Stimulated activated CD8-positive, alpha-beta memory T cell treated with anti-CD3 and anti-CD28 coated beads, Interleukin-7, amount 100 ng/mL, for 4 hours (primary cell): Measurements from ENCODE around the gene TIMM17A.

Experiments
- DNase-seq, 2 donors: peaks; one replicate each; pipeline ENCODE4 v3.0.0-alpha.2; 2020; ENCODE audit warnings: low read depth in 2 of 2

The TIMM17A gene

GRCh38 chr1:201955009-201955728 is at the start of gene TIMM17A:
Gene TIMM17A (plus strand): TSS chr1:201955503. CDS start chr1:201955527, 24 bp downstream.
- DNase-seq = peak; percentile 90 to 91

DNA sequence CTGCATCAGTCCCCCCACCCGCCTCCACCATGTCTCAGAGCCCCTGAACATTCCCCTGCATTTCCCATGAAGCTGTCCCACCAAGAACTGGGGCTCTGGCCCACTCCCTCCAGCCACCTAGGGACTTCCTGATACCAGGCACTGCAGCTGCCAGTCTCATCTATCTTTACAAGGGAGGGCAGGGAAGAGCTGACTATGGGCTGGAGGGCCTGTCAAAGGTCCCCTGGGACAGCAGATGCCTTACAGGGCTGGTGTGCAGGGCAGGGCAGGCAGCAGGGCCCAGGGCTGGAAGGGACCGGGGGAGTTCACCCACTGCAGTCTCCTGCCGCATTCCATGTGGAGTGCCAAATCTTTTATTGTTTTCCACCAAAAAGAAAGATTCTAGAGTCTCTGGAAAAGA is 49.0 kb upstream of the TIMM17A start:
- DNase-seq = no peak

GRCh38 chr1:201907621-201908020 is 47.7 kb upstream of the TIMM17A start:
- DNase-seq = no peak

DNA sequence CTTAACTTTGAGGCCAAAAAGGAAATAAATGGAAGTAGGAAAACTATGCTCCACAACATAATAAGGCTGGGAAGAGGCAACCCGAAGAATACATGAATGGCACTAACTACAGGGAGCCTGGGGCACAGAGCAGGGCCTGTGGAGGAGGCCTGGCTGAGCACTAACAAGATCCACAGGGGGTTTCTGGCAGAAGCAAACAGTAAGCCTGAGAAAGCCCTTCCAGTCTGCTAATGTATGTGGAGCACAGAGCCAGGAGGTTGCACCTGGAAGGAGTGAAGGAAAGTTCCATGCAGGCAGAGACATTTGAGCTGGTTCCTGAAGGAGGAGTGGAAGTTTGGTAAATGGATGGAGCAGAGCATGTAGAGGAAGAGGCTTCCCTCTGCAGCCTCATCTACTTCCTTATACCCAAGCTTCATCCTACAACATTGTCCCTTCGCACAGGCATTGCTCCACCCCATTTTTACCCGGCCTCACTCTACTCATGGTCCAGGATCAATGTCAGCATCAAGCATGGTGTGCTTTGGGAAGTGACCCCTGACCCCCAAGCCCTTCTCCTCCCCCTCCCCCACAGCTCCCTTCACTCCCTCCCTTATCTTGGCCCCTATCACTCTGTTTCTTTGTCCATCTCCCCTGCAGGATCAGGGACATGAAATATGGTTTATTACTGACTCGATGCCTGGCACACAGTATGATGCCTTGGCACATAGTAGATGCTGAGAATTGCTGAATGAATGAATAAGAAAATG is 43.3 kb upstream of the TIMM17A start:
- no peak for DNase-seq

- no peak for DNase-seq
Observed at GRCh38 chr1:201912832-201913231, 42.5 kb upstream of the TIMM17A start.

- no peak for DNase-seq
Observed at GRCh38 chr1:201914456-201915235, 40.7 kb upstream of the TIMM17A start.

DNA sequence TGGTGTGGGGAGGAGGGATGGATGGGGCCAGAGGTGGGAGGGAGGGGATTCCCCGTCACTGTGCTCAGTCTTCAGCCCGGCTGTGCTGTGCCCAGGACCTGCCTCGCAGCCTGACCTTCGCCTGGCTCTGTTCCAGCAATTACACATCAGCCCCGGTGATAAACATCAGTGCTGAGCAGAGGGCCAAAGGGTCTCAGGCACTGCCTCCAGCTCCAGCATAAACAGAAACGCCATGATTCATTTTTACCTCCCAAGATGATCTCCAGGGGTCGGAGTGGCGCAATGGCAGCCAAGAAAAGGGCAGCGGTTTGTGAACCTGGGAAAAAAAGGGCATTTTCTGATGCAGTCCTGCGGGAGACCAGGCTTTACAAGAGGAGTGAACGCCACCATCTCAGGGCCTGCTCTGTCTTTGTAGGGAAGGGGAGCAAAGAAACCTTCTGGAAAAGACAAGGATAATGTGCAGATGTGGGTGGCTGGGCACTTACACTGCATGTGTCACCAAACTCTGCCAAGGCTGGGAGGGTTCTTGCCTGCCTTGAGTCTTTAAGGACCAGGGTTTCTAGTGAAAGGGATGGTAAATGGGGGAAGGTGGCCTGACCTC is 38.6 kb upstream of the TIMM17A start:
- DNase-seq = no peak

- DNase-seq = no peak
Observed at GRCh38 chr1:201917362-201918033, 37.8 kb upstream of the TIMM17A start.

DNA sequence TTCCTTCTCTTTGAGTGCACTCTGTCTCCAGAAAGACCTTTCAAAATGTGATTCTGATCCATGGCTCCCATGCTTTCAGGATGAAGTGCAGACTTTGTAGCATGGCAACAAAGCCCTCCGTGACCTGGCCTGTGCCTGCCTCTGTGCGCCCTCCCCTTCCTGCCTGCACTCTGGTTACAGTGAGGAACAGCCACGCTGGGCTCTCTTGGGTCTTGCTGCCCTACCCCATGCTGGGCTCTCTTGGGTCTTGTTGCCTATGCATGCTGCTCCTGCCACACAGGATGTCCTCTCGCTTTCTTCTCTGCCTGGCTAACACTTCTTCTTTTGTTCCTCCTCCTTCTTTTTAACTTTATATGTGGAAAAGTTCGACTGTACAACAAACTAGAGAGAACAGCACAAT is 37.0 kb upstream of the TIMM17A start:
- no peak for DNase-seq

DNA sequence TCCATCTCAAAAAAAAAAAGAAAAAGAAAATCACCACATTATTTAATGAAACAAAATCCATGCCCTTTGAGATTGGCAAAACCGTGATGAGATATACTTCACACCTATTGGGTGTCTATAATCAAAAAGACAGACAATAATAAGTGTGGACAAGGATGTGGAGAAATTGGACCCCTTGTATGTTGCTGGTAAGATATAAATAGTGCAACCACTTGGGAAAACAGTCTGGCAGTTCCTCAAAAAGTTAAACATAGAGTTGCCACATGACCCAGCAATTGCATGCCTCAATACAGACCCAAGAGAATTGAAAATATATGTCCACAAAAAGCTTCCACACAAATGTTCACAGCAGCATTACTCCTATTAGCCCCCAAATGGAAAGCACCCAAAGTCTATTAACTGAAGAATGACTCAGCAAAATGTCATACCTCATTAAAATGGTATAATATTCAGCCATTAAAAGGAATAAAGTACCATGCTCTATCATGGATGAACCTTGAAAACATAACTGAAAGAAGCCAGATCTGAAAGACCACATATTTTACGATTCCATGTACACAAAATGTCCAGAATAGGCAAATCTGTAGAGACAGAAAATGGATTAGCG is 33.2 kb upstream of the TIMM17A start:
- no peak for DNase-seq

GRCh38 chr1:201925301-201925567 is 30.1 kb upstream of the TIMM17A start:
- DNase-seq = no peak

DNA sequence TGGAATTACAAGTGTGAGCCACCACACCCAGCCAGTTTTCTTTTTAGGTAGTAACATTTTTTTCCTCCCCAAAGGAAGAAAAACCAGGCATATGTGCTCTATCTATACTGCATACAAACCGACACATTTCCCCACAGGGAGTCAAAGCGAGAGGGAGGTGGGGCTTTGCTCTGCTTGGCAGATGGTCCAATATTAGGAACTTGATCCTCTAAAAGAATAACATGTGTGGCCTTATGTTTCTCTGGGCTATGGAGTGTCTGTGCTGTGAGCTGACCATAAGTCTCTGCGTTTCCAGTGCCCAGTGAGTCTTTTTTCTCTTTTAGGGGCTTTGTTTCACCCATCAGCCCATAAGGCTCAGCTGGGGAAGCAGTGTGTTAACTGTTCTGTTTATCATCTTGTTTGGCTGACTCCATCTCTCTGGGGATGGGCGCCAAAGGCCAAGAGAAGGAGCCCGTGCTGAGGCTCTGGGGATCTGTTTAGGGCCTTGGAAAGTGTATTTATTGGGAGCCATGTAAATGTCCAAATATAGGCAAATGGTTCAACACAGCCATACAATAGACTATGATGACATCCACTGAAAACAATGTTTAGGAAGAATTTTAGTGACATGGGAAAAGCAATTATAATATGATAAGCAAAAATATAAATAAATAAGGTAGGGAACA is 29.2 kb upstream of the TIMM17A start:
- no peak for DNase-seq

- no peak for DNase-seq
Observed at GRCh38 chr1:201928266-201928665, 27.0 kb upstream of the TIMM17A start.

DNA sequence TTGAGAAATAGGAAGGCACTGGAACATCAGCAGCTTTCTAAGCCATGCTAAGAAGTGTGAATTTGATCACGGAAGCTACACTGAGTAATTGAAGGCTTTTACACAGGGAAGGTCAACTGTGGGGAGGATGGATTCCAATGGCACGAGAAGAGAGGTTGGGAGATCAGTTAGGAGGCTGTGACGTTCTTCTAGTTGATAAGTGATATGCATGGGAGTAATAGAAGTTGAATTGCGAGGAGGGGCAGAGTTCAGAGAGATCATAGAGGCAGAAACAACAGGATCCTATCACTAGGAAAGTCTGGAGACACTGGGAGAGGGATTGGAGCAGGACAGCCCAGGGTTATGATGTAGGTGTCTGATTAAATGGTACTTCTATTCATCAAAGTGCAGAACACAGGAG is 25.2 kb upstream of the TIMM17A start:
- no peak for DNase-seq

DNA sequence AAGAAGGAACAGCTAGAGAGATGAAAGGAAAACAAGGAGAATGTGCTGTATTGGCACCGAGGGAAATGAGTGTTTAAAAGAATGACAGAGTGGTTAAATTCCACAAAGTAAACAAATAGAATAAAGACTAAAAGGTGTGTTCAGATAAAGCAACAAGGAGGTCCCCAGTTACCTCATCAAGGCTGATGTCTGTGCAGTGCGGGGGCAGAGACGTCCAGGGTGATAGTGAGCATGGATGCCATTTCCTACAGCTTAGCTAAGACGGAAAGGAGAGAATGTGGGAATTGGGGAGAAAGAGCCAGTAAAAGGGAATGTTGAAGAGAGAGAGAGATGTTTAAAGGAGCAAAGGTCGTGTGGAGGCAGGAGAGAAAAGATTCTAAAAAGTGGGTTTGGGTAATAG is 24.5 kb upstream of the TIMM17A start:
- DNase-seq = no peak

DNA sequence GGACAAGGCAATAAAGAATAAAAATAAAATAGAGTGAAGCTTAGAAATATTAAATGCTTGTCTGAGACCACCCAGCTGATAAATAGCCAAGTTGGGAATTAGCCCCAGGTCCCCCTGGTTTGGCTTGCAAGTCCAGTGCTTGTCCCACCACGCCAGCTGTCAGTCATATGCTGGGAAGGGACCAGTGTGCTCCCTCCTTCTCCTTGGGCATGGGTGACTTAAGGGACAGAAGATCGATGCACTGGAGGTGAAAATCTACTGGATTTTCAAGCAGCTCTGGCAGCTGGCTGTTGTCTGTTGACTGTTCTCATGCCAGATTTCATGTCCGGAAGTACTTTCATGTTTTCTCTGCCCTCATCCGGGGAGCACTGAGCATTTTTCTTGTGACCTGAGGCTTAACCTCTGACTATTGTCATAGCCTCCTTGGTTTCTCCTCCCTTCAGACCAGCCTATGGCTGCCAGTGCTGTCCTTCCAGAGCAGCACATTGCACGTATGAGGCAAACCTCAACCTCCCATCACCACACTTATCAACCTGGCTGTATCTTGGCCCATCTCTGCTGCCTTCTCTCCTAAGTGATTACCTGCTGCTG is 21.4 kb upstream of the TIMM17A start:
- DNase-seq = no peak

DNA sequence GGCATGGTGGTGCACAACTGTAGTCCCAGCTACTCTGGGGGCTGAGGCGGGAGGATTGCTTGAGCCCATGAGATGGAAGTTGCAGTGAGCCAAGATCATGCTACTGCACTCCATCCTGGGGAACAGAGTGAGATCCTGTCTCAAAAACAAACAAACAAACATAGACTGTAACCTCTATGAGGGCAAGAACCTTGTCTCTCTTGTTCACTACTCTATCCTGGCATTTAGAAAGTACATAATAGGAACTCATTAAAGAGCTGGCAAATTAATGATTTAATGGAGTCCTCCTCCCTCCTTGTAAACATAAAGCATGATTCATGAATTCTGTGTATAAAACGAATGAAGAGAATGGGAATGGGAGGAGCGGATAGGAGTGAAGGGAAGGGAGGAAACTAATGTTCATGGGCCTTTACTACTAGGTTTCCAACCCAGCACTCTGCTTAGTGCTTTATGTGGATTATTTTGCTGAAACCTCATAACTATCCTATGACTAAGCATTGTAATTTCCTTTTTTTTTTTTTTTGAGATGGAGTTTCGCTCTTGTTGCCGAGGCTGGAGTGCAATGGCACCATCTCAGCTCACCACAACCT is 17.6 kb upstream of the TIMM17A start:
- DNase-seq = no peak

GRCh38 chr1:201938440-201939035 is 16.8 kb upstream of the TIMM17A start:
- DNase-seq = no peak

DNA sequence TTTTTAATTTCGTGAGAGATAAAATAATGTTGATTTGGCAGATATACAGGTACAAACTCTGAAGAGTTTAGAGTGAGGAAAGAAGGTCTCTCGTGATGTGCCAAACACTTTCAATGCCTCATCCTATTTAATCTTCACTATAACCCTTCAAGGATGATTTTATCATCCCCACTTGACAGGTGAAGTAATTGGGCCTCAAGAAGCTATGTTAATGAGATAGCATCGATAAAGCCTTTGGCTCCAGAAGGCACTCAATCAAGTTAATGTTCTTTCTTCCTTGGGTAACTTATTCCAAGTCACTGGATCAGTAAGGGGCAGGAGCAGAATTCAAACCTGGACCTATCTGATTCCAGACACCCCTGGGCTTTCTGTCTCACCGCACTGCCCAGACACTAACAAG is 16.2 kb upstream of the TIMM17A start:
- DNase-seq = no peak

GRCh38 chr1:201939574-201939973 is 15.7 kb upstream of the TIMM17A start:
- DNase-seq = no peak
